Natural killer cell (primary cell): ENCODE results near the gene ITGA1. TPM values are rescaled to one million over a fixed set of nuclear protein-coding genes. Genes with fewer than 3 reads are reported as not detected.

ENCODE experiments used
- ATAC-seq, 3 donors: fragments of 150-1000 bp in 2 of 3; fragments of 200-7000 bp in 1 of 3; cut with Tn5 transposase; 1 replicate in 1 of 3; 2 replicates in 2 of 3; pipeline ENCODE4 v1.10.0; 2021; ENCODE audit warnings: mild to moderate bottlenecking in 2 of 3, moderate library complexity in 2 of 3
- DNase-seq, 2 donors: peaks; one replicate each; pipeline versions ENCODE4 v3.0.0 to v3.0.0-alpha.2; 2013 to 2021; ENCODE audit warnings: mixed read lengths in 1 of 2
- H3K27ac ChIP-seq: one replicate; pipeline ENCODE4 v1.5.1; 2013; ENCODE audit warnings: mild to moderate bottlenecking, low read length
- H3K27me3 ChIP-seq: one replicate; pipeline ENCODE4 v1.6.1; 2013; ENCODE audit warnings: low read length; ENCODE audit not compliant: control insufficient read depth, insufficient read depth
- H3K36me3 ChIP-seq: one replicate; pipeline ENCODE4 v1.6.1; 2013; ENCODE audit warnings: low read length; ENCODE audit not compliant: control insufficient read depth, insufficient read depth
- H3K4me1 ChIP-seq: one replicate; pipeline ENCODE4 v1.6.1; 2013; ENCODE audit warnings: low read length; ENCODE audit not compliant: control insufficient read depth, insufficient read depth
- H3K4me3 ChIP-seq: one replicate; pipeline ENCODE4 v1.5.1; 2013; ENCODE audit warnings: low read length
- H3K9me3 ChIP-seq: one replicate; pipeline ENCODE4 v1.6.1; 2013; ENCODE audit warnings: low read length; ENCODE audit not compliant: control insufficient read depth, insufficient read depth
- H3K27ac Mint-ChIP-seq, 2 donors: one replicate each; pipeline ENCODE4 v1.8.0; 2022; ENCODE audit warnings: mild to moderate bottlenecking in 2 of 2, mixed read lengths in 2 of 2, moderate library complexity in 1 of 2
- H3K27me3 Mint-ChIP-seq, 2 donors: one replicate each; pipeline ENCODE4 v1.8.0; 2022; ENCODE audit warnings: low read depth in 2 of 2, mixed read lengths in 2 of 2
- H3K36me3 Mint-ChIP-seq: one replicate; pipeline ENCODE4 v1.8.0; 2022; ENCODE audit warnings: mixed read lengths
- H3K4me1 Mint-ChIP-seq, 2 donors: one replicate each; pipeline ENCODE4 v1.8.0; 2022; ENCODE audit warnings: mixed read lengths in 2 of 2
- H3K4me3 Mint-ChIP-seq: one replicate; pipeline ENCODE4 v1.8.0; 2022; ENCODE audit warnings: mild to moderate bottlenecking, moderate library complexity, mixed read lengths
- H3K9me3 Mint-ChIP-seq, 2 donors: one replicate each; pipeline ENCODE4 v1.8.0; 2022; ENCODE audit warnings: mixed read lengths in 2 of 2
- CTCF ChIP-seq: fragments of 200-600 bp; IDR thresholded peaks from one replicate; pipeline ENCODE4 v1.8.0; 2022; ENCODE audit warnings: antibody characterized with exemption
- WGBS: methylation state at CpG from one replicate; pipeline ENCODE4 v1.1.7; 2013; ENCODE audit warnings: missing lambda C conversion rate; ENCODE audit not compliant: insufficient coverage; 5-methylcytosine and 5-hydroxymethylcytosine counted together
- intact Hi-C: fragments of 100-400 bp; cut with micrococcal nuclease; formaldehyde crosslinking; loops from one replicate; pipeline ENCODE4 v1.14.2; 2022
- total RNA-seq, 4 donors: library from RNA; stranded (reverse); fragments of 120-200 nt in 1 of 4; gene quantifications; one replicate each; pipeline versions ENCODE4 v1.2.3 to v1.2.4, GENCODE V29; 2013 to 2022

ITGA1 gene
- total RNA-seq, 3 donors from 2014 or later (not counting 1 experiment from before 2014, with no cell fraction given) = 0.45 to 0.82 (median 0.47) TPM

- ATAC-seq (no peak), DNase-seq (no peak)
- H3K36me3 Mint-ChIP-seq = no peaks in the 10 kb centered on the region
- intact Hi-C loops = no loop called here
- no peaks in the 10 kb centered on the region for H3K27me3 ChIP-seq
- no peaks in the 10 kb centered on the region for H3K9me3 ChIP-seq
- H3K4me1 Mint-ChIP-seq = peaks cover 16 to 17% of the 10 kb centered on the region in 2 donors
- peaks cover 5% of the 10 kb centered on the region for H3K4me1 ChIP-seq
- H3K4me3 ChIP-seq = no peak overlapping the region
- TF ChIP-seq CTCF = no peak
- H3K27ac Mint-ChIP-seq = no peak overlapping the region
- WGBS = 80% methylated on average over 1 of the region's 1 CpG
- H3K27ac ChIP-seq = no peak overlapping the region
- H3K9me3 Mint-ChIP-seq = no peaks in the 10 kb centered on the region
- H3K36me3 ChIP-seq = no peaks in the 10 kb centered on the region
- peaks cover 0 to 12% of the 10 kb centered on the region in 2 donors for H3K27me3 Mint-ChIP-seq
- H3K4me3 Mint-ChIP-seq = no peak overlapping the region
These were observed 19.8 kb upstream of the ITGA1 start for GRCh38 chr5:52767766-52768480.

- DNase-seq = no peak
- H3K27ac ChIP-seq = no peak overlapping the region
- intact Hi-C loops = no loop called here
- WGBS = 94% methylated on average over 5 of the region's 5 CpGs
- no peak overlapping the region for H3K4me3 ChIP-seq
- no peak for TF ChIP-seq CTCF
- H3K9me3 ChIP-seq = no peaks in the 10 kb centered on the region
- Mint-ChIP-seq H3K27me3 (peaks cover 3 to 21% of the 10 kb centered on the region in 2 donors), H3K27ac (no peak overlapping the region), H3K9me3 (no peaks in the 10 kb centered on the region), H3K4me3 (no peak overlapping the region), H3K4me1 (peaks cover 18 to 26% of the 10 kb centered on the region in 2 donors), H3K36me3 (no peaks in the 10 kb centered on the region)
- peaks cover 5% of the 10 kb centered on the region for H3K4me1 ChIP-seq
- ATAC-seq = no peak
- H3K36me3 ChIP-seq = no peaks in the 10 kb centered on the region
- no peaks in the 10 kb centered on the region for H3K27me3 ChIP-seq
These were observed 18.7 kb upstream of the ITGA1 start for GRCh38 chr5:52769061-52769460.

GRCh38 chr5:52770287-52770939, 17.3 kb upstream of the ITGA1 start:
- TF ChIP-seq CTCF = no peak
- H3K27me3 Mint-ChIP-seq = peaks cover 5 to 26% of the 10 kb centered on the region in 2 donors
- no peaks in the 10 kb centered on the region for H3K36me3 Mint-ChIP-seq
- H3K4me1 Mint-ChIP-seq = peaks cover 23 to 31% of the 10 kb centered on the region in 2 donors
- peaks cover 5% of the 10 kb centered on the region for H3K4me1 ChIP-seq
- no peak for ATAC-seq
- no peak overlapping the region for H3K4me3 Mint-ChIP-seq
- 97% methylated on average over 3 of the region's 4 CpGs for WGBS
- H3K9me3 ChIP-seq = no peaks in the 10 kb centered on the region
- no peak overlapping the region for H3K4me3 ChIP-seq
- H3K27ac Mint-ChIP-seq = no peak overlapping the region
- no peak for DNase-seq
- no peaks in the 10 kb centered on the region for H3K27me3 ChIP-seq
- no peaks in the 10 kb centered on the region for H3K36me3 ChIP-seq
- H3K27ac ChIP-seq = no peak overlapping the region
- H3K9me3 Mint-ChIP-seq = no peaks in the 10 kb centered on the region
- intact Hi-C loops = no loop called here
